Testis (tissue), 2 donors: ENCODE data around the gene SOX18.

ENCODE experiments used
- CTCF ChIP-seq, 3 experiments: fragments of 450-650 bp in 2 of 3; fragments of 200-600 bp in 1 of 3; sonication (generic) in 1 of 3; IDR thresholded peaks; one replicate each; pipeline ENCODE4 v1.5.1; 2016 to 2019; ENCODE audit warnings: antibody characterized with exemption in 3 of 3, mild to moderate bottlenecking in 2 of 3, moderate library complexity in 1 of 3
- POLR2A ChIP-seq: fragments of 450-650 bp; IDR thresholded peaks from one replicate; pipeline ENCODE4 v1.6.1; 2017; ENCODE audit warnings: antibody characterized with exemption, mild to moderate bottlenecking, moderate library complexity

GRCh38 chr20:64082820-64083377 is 33.5 kb upstream of the SOX18 start:
- TF ChIP-seq CTCF (IDR thresholded peaks at IDR 0.05), result no peak
- no peak for TF ChIP-seq POLR2A
